Fibroblast of skin of scalp (primary cell): ENCODE results near the gene PGGHG.
"Not testable (repeated sequence)": the region's sequence is repeated elsewhere in the genome, so short reads cannot be mapped to it uniquely, and the experiment has no call there.

Experiments
- DNase-seq: peaks from one replicate; pipeline ENCODE4 v3.0.0-alpha.2; 2013

The PGGHG gene

GRCh38 chr11:330307-330693 lies 41.4 kb downstream of the PGGHG start:
- DNase-seq = no peak

- no peak for DNase-seq
Observed at GRCh38 chr11:330694-331357, 41.9 kb downstream of the PGGHG start.

- DNase-seq = no peak
Observed at GRCh38 chr11:331358-332060, 42.6 kb downstream of the PGGHG start.

- no peak for DNase-seq
Observed at GRCh38 chr11:332651-333480, 43.9 kb downstream of the PGGHG start.

- DNase-seq = not testable (repeated sequence)
Observed at GRCh38 chr11:333616-334263, 44.8 kb downstream of the PGGHG start.

- DNase-seq = no peak
Observed at GRCh38 chr11:334264-334994, 45.5 kb downstream of the PGGHG start.

GRCh38 chr11:335779-336658 lies 47.1 kb downstream of the PGGHG start:
- DNase-seq = peak; percentile 45

- no peak for DNase-seq
Observed at GRCh38 chr11:336659-337198, 47.8 kb downstream of the PGGHG start.

GRCh38 chr11:337711-338110 lies 48.8 kb downstream of the PGGHG start:
- no peak for DNase-seq

- no peak for DNase-seq
Observed at GRCh38 chr11:339963-340362, 51.0 kb downstream of the PGGHG start.

- DNase-seq = no peak
Observed at GRCh38 chr11:340539-341512, 51.9 kb downstream of the PGGHG start.

- DNase-seq = no peak
Observed at GRCh38 chr11:342328-342727, 53.4 kb downstream of the PGGHG start.

GRCh38 chr11:344836-345578 lies 56.1 kb downstream of the PGGHG start:
- DNase-seq = no peak
